ENCODE results near the gene RTN1. TPM values are rescaled to one million over a fixed set of nuclear protein-coding genes. Genes with fewer than 3 reads are reported as not detected.

RTN1 gene
- total RNA-seq, 2 donors from 2014 or later, result not detected

DNA sequence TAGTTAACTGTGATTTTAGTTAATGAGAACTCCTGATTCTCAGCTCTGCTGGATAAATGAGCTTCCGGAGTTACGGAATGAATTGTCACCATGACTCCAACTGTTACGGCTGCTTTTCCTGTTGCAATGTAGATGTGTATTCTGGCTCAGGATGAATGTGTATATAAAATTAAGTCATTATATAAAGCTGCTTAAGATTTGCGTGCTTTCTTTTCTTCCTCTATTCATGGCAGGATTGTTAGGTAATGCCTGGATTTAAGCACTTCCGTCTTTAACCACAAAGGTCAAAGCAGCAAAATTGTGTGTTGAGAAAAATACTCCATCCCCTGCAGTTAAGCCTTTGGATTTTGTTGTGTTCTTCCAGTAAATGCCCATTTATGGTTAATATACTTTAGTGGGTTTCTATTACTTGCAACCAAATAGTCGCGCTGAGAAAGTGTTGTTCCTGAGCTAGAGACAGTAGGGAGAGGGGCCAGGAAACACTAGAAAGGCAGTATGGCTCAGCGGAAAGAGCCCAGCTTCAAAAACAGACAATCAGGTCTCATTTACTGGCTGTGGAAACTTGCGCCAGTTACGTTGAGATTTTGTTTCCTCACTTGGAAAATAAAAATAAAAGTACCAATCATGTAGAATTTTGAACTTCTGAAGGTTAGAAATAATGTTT, 284.6 kb downstream of the RTN1 start:
- Mint-ChIP-seq H3K9me3 (no peaks in the 10 kb centered on the region), H3K27ac (peak overlapping the region in 1 of 2 donors; percentile 70), H3K4me1 (ENCODE audit: low read depth in 2 of 2) (peaks cover 10 to 18% of the 10 kb centered on the region in 2 donors), H3K36me3 (no peaks in the 10 kb centered on the region), H3K4me3 (peak overlapping the region; percentile 69), H3K27me3 (peaks cover 0 to 2% of the 10 kb centered on the region in 2 donors)
- DNase-seq (ENCODE audit: low spot score) (no peak), ATAC-seq (no peak)

- DNase-seq (ENCODE audit: low spot score) (no peak), ATAC-seq (no peak)
- peaks cover 10 to 18% of the 10 kb centered on the region in 2 donors for H3K4me1 Mint-ChIP-seq (ENCODE audit: low read depth in 2 of 2)
- no peaks in the 10 kb centered on the region for H3K9me3 Mint-ChIP-seq
- no peak overlapping the region for H3K4me3 Mint-ChIP-seq
- H3K27me3 Mint-ChIP-seq, result peaks cover 0 to 2% of the 10 kb centered on the region in 2 donors
- no peaks in the 10 kb centered on the region for H3K36me3 Mint-ChIP-seq
- no peak overlapping the region for H3K27ac Mint-ChIP-seq
Observed at GRCh38 chr14:59583755-59584154, 286.8 kb downstream of the RTN1 start.

DNA sequence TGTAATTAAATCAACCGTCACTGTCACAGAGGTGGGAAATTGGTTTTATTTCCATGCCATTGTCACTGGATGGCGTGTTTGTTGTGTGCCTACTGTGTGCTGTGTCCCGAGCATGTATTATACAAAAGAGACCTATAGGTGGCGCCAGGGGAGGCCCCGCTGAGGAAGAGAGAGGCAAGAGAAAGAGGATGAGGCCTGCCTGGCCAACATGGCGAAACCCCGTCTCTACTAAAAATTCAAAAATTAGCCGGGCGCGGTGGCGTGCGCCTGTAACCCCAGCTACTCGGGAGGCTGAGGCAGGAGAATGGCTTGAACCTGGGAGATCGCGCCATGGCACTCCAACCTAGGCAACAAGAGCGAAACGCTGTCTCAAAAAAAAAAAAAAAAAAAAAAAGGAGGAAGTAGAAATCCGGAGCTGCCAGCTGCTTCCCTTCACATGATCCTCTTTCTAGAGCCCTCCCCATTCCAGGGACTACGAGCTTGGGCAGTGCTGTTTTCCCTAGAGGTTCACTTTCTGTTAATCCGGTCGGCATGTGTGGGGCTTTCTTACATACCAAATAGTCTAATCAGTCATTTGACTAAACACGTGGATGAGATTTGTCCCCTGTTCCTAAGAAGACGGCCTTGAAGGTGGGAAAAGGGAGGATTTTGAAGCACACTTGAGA, 287.6 kb downstream of the RTN1 start:
- ATAC-seq (no peak), DNase-seq (ENCODE audit: low spot score) (no peak)
- no peaks in the 10 kb centered on the region for H3K36me3 Mint-ChIP-seq
- H3K9me3 Mint-ChIP-seq, result no peaks in the 10 kb centered on the region
- H3K4me1 Mint-ChIP-seq (ENCODE audit: low read depth in 2 of 2), result peaks cover 10 to 18% of the 10 kb centered on the region in 2 donors
- peaks cover 0 to 2% of the 10 kb centered on the region in 2 donors for H3K27me3 Mint-ChIP-seq
- H3K27ac Mint-ChIP-seq, result no peak overlapping the region
- no peak overlapping the region for H3K4me3 Mint-ChIP-seq

- H3K36me3 Mint-ChIP-seq, result no peaks in the 10 kb centered on the region
- DNase-seq (ENCODE audit: low spot score), result no peak
- H3K27ac Mint-ChIP-seq, result no peak overlapping the region
Observed at GRCh38 chr14:59582161-59582560, 288.4 kb downstream of the RTN1 start.

DNA sequence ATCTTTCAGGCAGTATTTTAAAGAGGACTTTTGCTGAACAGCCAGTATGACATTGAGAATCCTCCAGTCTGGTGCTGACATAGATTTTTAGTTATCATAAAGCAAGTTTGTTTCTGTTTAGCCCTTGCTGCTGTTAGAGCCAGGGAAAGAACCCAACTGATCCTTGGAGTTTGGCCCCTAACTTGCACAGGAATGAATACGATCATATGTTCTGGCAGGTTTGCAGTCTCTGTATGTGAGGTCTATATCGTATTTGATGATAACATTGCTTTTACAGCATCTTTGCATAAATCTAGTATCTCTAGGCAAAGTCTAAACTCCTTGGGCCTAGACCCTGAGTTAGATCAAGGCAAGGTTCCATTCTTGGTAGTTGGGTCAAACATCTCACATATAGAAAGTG, 289.7 kb downstream of the RTN1 start:
- H3K9me3 Mint-ChIP-seq, result no peaks in the 10 kb centered on the region
- H3K27me3 Mint-ChIP-seq, result peaks cover 3 to 7% of the 10 kb centered on the region in 2 donors
- DNase-seq (ENCODE audit: low spot score) (no peak), ATAC-seq (no peak)
- peaks cover 13% of the 10 kb centered on the region in 2 donors for H3K4me1 Mint-ChIP-seq (ENCODE audit: low read depth in 2 of 2)
- H3K4me3 Mint-ChIP-seq, result no peak overlapping the region
- no peak overlapping the region for H3K27ac Mint-ChIP-seq
- no peaks in the 10 kb centered on the region for H3K36me3 Mint-ChIP-seq

More at GRCh38 chr14:59582161-59582560, 288.4 kb downstream of the RTN1 start:
- Mint-ChIP-seq H3K9me3 (no peaks in the 10 kb centered on the region), H3K4me1 (ENCODE audit: low read depth in 2 of 2) (peaks cover 10 to 18% of the 10 kb centered on the region in 2 donors), H3K27me3 (peaks cover 0 to 2% of the 10 kb centered on the region in 2 donors), H3K4me3 (no peak overlapping the region)
- ATAC-seq, result no peak

DNA sequence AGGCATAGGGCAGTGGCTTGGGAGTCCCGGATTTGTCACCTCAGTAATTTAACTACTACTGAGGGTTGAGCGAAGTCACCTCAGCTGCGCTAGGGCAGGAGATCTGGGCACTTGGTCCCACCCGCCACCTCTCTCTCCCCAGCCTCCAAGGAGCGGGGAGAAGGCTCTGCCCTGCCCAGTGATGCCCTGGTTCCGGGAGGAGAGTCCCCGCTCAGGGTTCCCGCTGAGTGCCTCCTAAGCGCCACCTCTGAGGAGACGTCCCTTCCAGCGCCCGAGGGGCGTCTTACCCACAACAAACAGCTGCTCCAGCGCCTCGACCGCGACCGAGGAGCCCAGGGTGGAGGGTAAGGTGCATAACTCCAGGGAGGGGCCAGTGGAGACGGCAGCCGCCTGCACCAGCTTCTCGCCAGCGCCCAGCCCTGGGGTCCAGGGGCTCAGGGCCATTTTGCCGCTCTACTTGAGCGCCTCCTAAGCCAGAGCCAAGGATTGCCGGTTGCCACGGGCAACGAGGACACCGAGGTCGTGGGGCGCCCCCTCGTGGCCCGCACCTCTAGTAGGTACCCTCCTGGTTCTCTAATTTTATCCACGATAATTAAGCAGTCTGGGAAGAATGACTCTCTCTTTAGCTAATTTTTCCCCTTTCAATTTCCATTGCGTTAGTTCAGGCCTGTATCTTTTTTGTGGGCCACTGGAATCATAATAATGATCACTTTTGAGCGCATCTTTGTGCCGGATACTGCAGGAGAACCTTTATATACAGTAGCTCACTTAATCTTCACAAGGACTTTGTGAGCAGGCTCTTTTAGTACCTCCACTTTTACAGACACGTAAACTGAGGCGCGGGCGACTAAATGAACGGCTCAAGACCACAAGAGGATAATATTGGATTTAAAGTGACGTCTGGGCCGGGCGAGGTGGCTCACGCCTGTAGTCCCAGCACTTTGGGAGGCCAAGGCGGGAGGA, 294.0 kb downstream of the RTN1 start, which contains the start of gene CCDC175:
CCDC175 (minus strand) TSS at position 481 of the 963 bp plus-strand sequence; CDS start at position 444, 37 bp downstream.
- DNase-seq (ENCODE audit: low spot score), result peak; percentile 79
- Mint-ChIP-seq H3K4me1 (ENCODE audit: low read depth in 2 of 2) (peaks cover 6% of the 10 kb centered on the region in 2 donors), H3K27me3 (peaks cover 3 to 20% of the 10 kb centered on the region in 2 donors), H3K36me3 (no peaks in the 10 kb centered on the region), H3K9me3 (no peaks in the 10 kb centered on the region), H3K27ac (no peak within 1 kb of the TSS), H3K4me3 (peak within 1 kb of the TSS; percentile 50)
- peak; percentile 94 to 96 for ATAC-seq

GRCh38 chr14:59570122-59570521, 300.5 kb downstream of the RTN1 start:
- no peak overlapping the region for H3K27ac Mint-ChIP-seq
- H3K9me3 Mint-ChIP-seq, result no peaks in the 10 kb centered on the region
- no peak overlapping the region for H3K4me3 Mint-ChIP-seq
- peaks cover 14 to 37% of the 10 kb centered on the region in 2 donors for H3K27me3 Mint-ChIP-seq
- H3K4me1 Mint-ChIP-seq (ENCODE audit: low read depth in 2 of 2), result no peaks in the 10 kb centered on the region
- H3K36me3 Mint-ChIP-seq, result no peaks in the 10 kb centered on the region
- DNase-seq (ENCODE audit: low spot score) (no peak), ATAC-seq (peak in 1 of 2 donors; percentile 50)

GRCh38 chr14:59566725-59567124, 303.9 kb downstream of the RTN1 start:
- Mint-ChIP-seq H3K4me1 (ENCODE audit: low read depth in 2 of 2) (no peaks in the 10 kb centered on the region), H3K9me3 (no peaks in the 10 kb centered on the region), H3K36me3 (no peaks in the 10 kb centered on the region), H3K27ac (no peak overlapping the region), H3K4me3 (no peak overlapping the region), H3K27me3 (peaks cover 32 to 43% of the 10 kb centered on the region in 2 donors)
- DNase-seq (ENCODE audit: low spot score), result no peak
- ATAC-seq, result no peak

DNA sequence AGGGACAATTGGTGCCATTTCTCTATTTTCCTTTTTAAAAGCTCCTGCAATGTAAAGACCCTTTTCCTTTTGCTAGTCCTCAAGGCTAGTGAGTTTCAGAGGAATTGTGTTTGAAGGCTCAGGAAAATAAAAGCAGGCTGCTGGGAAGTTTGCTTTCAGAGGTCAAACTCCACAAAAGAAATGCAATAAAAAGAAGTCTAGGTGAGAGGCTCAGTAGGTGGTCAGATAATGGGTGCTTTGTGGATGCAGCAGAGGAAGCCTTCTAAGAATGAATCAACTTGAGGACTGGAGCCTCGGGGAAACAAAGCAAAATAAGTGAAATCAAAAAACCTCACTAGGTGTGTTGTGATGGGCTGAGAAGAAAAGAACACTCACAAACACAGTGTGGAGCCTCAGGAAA, 304.3 kb downstream of the RTN1 start:
- peaks cover 32 to 38% of the 10 kb centered on the region in 2 donors for H3K27me3 Mint-ChIP-seq
- H3K27ac Mint-ChIP-seq, result no peak overlapping the region
- no peaks in the 10 kb centered on the region for H3K4me1 Mint-ChIP-seq (ENCODE audit: low read depth in 2 of 2)
- no peak for DNase-seq (ENCODE audit: low spot score)
- ATAC-seq, result no peak
- H3K9me3 Mint-ChIP-seq, result no peaks in the 10 kb centered on the region
- H3K4me3 Mint-ChIP-seq, result no peak overlapping the region
- no peaks in the 10 kb centered on the region for H3K36me3 Mint-ChIP-seq

GRCh38 chr14:59565087-59565486, 305.5 kb downstream of the RTN1 start:
- Mint-ChIP-seq H3K9me3 (no peaks in the 10 kb centered on the region), H3K4me3 (no peak overlapping the region)

GRCh38 chr14:59564366-59564765, 306.2 kb downstream of the RTN1 start:
- no peak overlapping the region for H3K27ac Mint-ChIP-seq
- no peaks in the 10 kb centered on the region for H3K9me3 Mint-ChIP-seq
- DNase-seq (ENCODE audit: low spot score) (no peak), ATAC-seq (no peak)
- no peak overlapping the region for H3K4me3 Mint-ChIP-seq
- H3K36me3 Mint-ChIP-seq, result no peaks in the 10 kb centered on the region
- H3K27me3 Mint-ChIP-seq, result peaks cover 27 to 37% of the 10 kb centered on the region in 2 donors
- H3K4me1 Mint-ChIP-seq (ENCODE audit: low read depth in 2 of 2), result no peaks in the 10 kb centered on the region

More at GRCh38 chr14:59565087-59565486, 305.5 kb downstream of the RTN1 start:
- H3K4me1 Mint-ChIP-seq (ENCODE audit: low read depth in 2 of 2), result no peaks in the 10 kb centered on the region
- peaks cover 27 to 35% of the 10 kb centered on the region in 2 donors for H3K27me3 Mint-ChIP-seq
- no peak overlapping the region for H3K27ac Mint-ChIP-seq
- ATAC-seq, result no peak
- no peak for DNase-seq (ENCODE audit: low spot score)
- no peaks in the 10 kb centered on the region for H3K36me3 Mint-ChIP-seq

GRCh38 chr14:59547310-59547709, 323.3 kb downstream of the RTN1 start:
- H3K27me3 Mint-ChIP-seq, result peaks cover 14 to 15% of the 10 kb centered on the region in 2 donors
- no peaks in the 10 kb centered on the region for H3K4me1 Mint-ChIP-seq (ENCODE audit: low read depth in 2 of 2)
- no peak overlapping the region for H3K4me3 Mint-ChIP-seq
- ATAC-seq (no peak), DNase-seq (ENCODE audit: low spot score) (no peak)
- no peaks in the 10 kb centered on the region for H3K36me3 Mint-ChIP-seq
- H3K9me3 Mint-ChIP-seq, result peaks cover 3% of the 10 kb centered on the region
- H3K27ac Mint-ChIP-seq, result no peak overlapping the region

Data from natural killer cell treated with Interleukin-12 subunit alpha and Interleukin-12 subunit beta and Interleukin-15 and Interleukin-18, amount 100 ng/mL, for 72 hours (primary cell).